Mesenchymal stem cell (in vitro differentiated cells and primary cell): ENCODE measurements around the gene SRPRB.

Experiments used
- DNase-seq: peaks from one replicate; pipeline ENCODE4 v3.0.0-alpha.2; 2013
- H2AFZ ChIP-seq: one replicate; pipeline ENCODE4 v1.6.1; 2013; ENCODE audit warnings: low read depth, mild to moderate bottlenecking, control low read depth, inconsistent platforms, low read length, moderate library complexity
- H2AK5ac ChIP-seq: 2 replicates; pipeline ENCODE4 v1.6.1; 2013; ENCODE audit warnings: low read length, moderate library complexity, mild to moderate bottlenecking, inconsistent platforms; ENCODE audit not compliant: severe bottlenecking
- H2BK120ac ChIP-seq: one replicate; pipeline ENCODE4 v1.6.1; 2013; ENCODE audit warnings: low read depth, mild to moderate bottlenecking, inconsistent platforms, low read length, moderate library complexity
- H2BK12ac ChIP-seq, 2 experiments: one replicate each; pipeline ENCODE4 v1.6.1; 2013; ENCODE audit warnings: inconsistent platforms in 2 of 2, low read length in 2 of 2, mild to moderate bottlenecking in 2 of 2, moderate library complexity in 2 of 2, control low read depth in 1 of 2
- H2BK15ac ChIP-seq: one replicate; pipeline ENCODE4 v1.6.1; 2013; ENCODE audit warnings: mild to moderate bottlenecking, low read depth, inconsistent platforms; ENCODE audit not compliant: poor library complexity, severe bottlenecking
- H2BK5ac ChIP-seq: 2 replicates; pipeline ENCODE4 v1.6.1; 2013; ENCODE audit warnings: low read depth, mild to moderate bottlenecking, low read length, control low read depth, inconsistent platforms; ENCODE audit not compliant: poor library complexity, severe bottlenecking
- H3K14ac ChIP-seq, 2 experiments: one replicate each; pipeline ENCODE4 v1.6.1; 2013; ENCODE audit warnings: inconsistent platforms in 2 of 2, low read length in 2 of 2, control low read depth in 1 of 2, mild to moderate bottlenecking in 1 of 2, moderate library complexity in 1 of 2
- H3K18ac ChIP-seq, 2 experiments: one replicate each; pipeline ENCODE4 v1.6.1; 2013; ENCODE audit warnings: inconsistent platforms in 2 of 2, low read length in 2 of 2, control low read depth in 1 of 2, low read depth in 1 of 2, mild to moderate bottlenecking in 1 of 2
- H3K23ac ChIP-seq, 2 experiments: one replicate each; pipeline ENCODE4 v1.6.1; 2013; ENCODE audit warnings: inconsistent platforms in 2 of 2, low read length in 2 of 2, mild to moderate bottlenecking in 2 of 2, moderate library complexity in 2 of 2, control low read depth in 1 of 2
- H3K27ac ChIP-seq: 2 replicates; pipeline ENCODE4 v1.5.1; 2013; ENCODE audit warnings: mild to moderate bottlenecking, moderate library complexity, low read length, control low read depth, inconsistent platforms; ENCODE audit not compliant: poor library complexity, severe bottlenecking
- H3K27me3 ChIP-seq, 2 experiments: 2 replicates each; pipeline versions ENCODE4 v1.6.1 to v1.7.0; 2013; ENCODE audit warnings: low read length in 2 of 2, mild to moderate bottlenecking in 2 of 2, moderate library complexity in 2 of 2, control low read depth in 1 of 2, inconsistent platforms in 1 of 2; ENCODE audit not compliant: control insufficient read depth in 1 of 2, insufficient read depth in 1 of 2
- H3K36me3 ChIP-seq, 2 experiments: 2 replicates each; pipeline versions ENCODE4 v1.6.1 to v1.7.0; 2013; ENCODE audit warnings: low read length in 2 of 2, control low read depth in 1 of 2, inconsistent platforms in 1 of 2, low read depth in 1 of 2, mild to moderate bottlenecking in 1 of 2; ENCODE audit not compliant: insufficient read depth in 2 of 2, control insufficient read depth in 1 of 2
- H3K4ac ChIP-seq, 2 experiments: one replicate each; pipeline ENCODE4 v1.6.1; 2013; ENCODE audit warnings: inconsistent platforms in 2 of 2, low read length in 2 of 2, mild to moderate bottlenecking in 2 of 2, moderate library complexity in 2 of 2, control low read depth in 1 of 2, low read depth in 1 of 2
- H3K4me1 ChIP-seq: 2 replicates; pipeline ENCODE4 v1.6.1; 2013; ENCODE audit warnings: low read depth, low read length, control low read depth; ENCODE audit not compliant: control insufficient read depth, insufficient read depth
- H3K4me2 ChIP-seq: 2 replicates; pipeline ENCODE4 v1.6.1; 2013; ENCODE audit warnings: low read length, mild to moderate bottlenecking, inconsistent platforms; ENCODE audit not compliant: poor library complexity, severe bottlenecking
- H3K4me3 ChIP-seq, 2 experiments: 2 replicates each; pipeline versions ENCODE4 v1.5.1 to v1.7.0; 2013; ENCODE audit warnings: low read length in 2 of 2, mild to moderate bottlenecking in 2 of 2, control low read depth in 1 of 2, low read depth in 1 of 2; ENCODE audit not compliant: insufficient read depth in 1 of 2
- H3K79me1 ChIP-seq: replicated peaks from 2 replicates; pipeline ENCODE4 v1.6.1; 2013; ENCODE audit warnings: mild to moderate bottlenecking, control low read depth, low read length, inconsistent platforms; ENCODE audit not compliant: poor library complexity, severe bottlenecking
- H3K9ac ChIP-seq: 2 replicates; pipeline ENCODE4 v1.7.0; 2013; ENCODE audit warnings: mild to moderate bottlenecking, low read length, moderate library complexity
- H3K9me3 ChIP-seq: 2 replicates; pipeline ENCODE4 v1.7.0; 2013; ENCODE audit warnings: mild to moderate bottlenecking, low read length; ENCODE audit not compliant: control insufficient read depth
- H4K8ac ChIP-seq: one replicate; pipeline ENCODE4 v1.6.1; 2013; ENCODE audit warnings: inconsistent platforms, mild to moderate bottlenecking, low read length, moderate library complexity
- H4K91ac ChIP-seq: one replicate; pipeline ENCODE4 v1.6.1; 2013; ENCODE audit warnings: mild to moderate bottlenecking, low read length, inconsistent platforms
- whole genome bisulfite sequencing: methylation state at CpG from one replicate; pipeline ENCODE4 v1.1.7; 2013; ENCODE audit warnings: mixed read lengths; 5-methylcytosine and 5-hydroxymethylcytosine counted together

Gene SRPRB

GRCh38 chr3:133838296-133838789 is 32.7 kb downstream of the SRPRB start:
- H2AFZ ChIP-seq, result no peak overlapping the region
- H3K18ac ChIP-seq, result no peak overlapping the region
- no peak overlapping the region for H3K23ac ChIP-seq
- H2AK5ac ChIP-seq, result no peak overlapping the region
- H3K9ac ChIP-seq, result no peak overlapping the region
- DNase-seq, result no peak
- H3K4me3 ChIP-seq, result no peak overlapping the region
- H2BK120ac ChIP-seq, result no peak overlapping the region
- no peaks in the 10 kb centered on the region for H3K79me1 ChIP-seq
- H3K27ac ChIP-seq, result no peak overlapping the region
- H2BK12ac ChIP-seq, result no peak overlapping the region
- H2BK15ac ChIP-seq, result no peak overlapping the region
- H3K27me3 ChIP-seq, result peaks cover 11 to 13% of the 10 kb centered on the region in 2 experiments
- no peak overlapping the region for H3K4me2 ChIP-seq
- H3K4ac ChIP-seq, result no peak overlapping the region
- no peak overlapping the region for H2BK5ac ChIP-seq
- peaks cover under 1% of the 10 kb centered on the region for H3K4me1 ChIP-seq
- no peak overlapping the region for H4K91ac ChIP-seq
- peaks cover 0 to 31% of the 10 kb centered on the region in 2 experiments for H3K36me3 ChIP-seq
- no peaks in the 10 kb centered on the region for H3K9me3 ChIP-seq
- no peak overlapping the region for H3K14ac ChIP-seq
- WGBS, result 96% methylated on average over 4 of the region's 4 CpGs
- no peak overlapping the region for H4K8ac ChIP-seq

DNA sequence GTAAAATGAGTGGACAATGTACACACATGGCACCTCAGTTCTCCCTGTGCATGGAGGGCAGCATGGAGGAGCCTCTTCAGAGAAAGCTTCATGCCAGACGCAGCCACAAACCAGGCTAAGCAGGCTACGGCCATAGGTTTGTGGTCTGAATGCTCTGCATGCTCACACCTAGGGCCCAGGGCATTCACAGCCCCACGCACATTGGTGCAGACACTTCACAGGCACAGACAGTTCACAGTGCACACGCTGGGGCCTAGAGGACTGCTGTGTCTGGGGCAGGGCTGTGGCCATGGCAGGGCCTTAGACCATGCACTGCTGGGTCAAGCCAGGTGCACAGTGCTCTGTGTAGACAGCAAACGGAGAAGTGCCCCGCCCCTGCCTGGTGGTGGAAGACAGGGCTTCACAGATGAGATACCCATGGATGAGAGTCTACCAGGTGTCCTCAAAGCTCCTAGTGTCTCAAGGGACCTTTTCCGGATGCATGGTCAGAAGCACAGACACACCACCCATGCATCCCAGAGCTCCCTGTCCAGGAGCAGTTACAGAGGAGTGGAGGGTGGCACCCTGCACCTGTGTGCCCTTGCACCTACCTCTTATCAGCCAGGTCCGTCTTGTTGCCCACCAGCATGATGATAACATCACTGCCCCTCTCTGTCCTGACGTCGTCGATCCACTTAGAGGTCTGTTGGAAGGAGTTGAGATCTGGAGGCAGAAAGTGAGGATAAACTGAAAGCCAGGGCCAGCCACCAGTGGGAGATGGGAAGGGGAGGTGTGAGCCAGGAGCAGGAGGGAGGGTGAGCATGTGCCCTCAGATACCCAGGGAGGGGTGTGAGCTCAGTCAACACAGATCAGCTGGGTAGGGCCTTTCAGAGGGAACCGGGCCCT is 33.5 kb downstream of the SRPRB start:
- no peak for DNase-seq
- H3K27me3 ChIP-seq, result peaks cover 7 to 13% of the 10 kb centered on the region in 2 experiments
- no peak overlapping the region for H3K18ac ChIP-seq
- H4K8ac ChIP-seq, result no peak overlapping the region
- H3K9ac ChIP-seq, result no peak overlapping the region
- no peak overlapping the region for H2BK120ac ChIP-seq
- peaks cover 0 to 25% of the 10 kb centered on the region in 2 experiments for H3K36me3 ChIP-seq
- no peaks in the 10 kb centered on the region for H3K9me3 ChIP-seq
- H2BK15ac ChIP-seq, result no peak overlapping the region
- 89% methylated on average over 11 of the region's 12 CpGs for WGBS
- no peak overlapping the region for H3K23ac ChIP-seq
- no peaks in the 10 kb centered on the region for H3K79me1 ChIP-seq
- no peak overlapping the region for H2AK5ac ChIP-seq
- H2BK5ac ChIP-seq, result no peak overlapping the region
- H3K27ac ChIP-seq, result no peak overlapping the region
- H2BK12ac ChIP-seq, result no peak overlapping the region
- H3K4ac ChIP-seq, result no peak overlapping the region
- no peak overlapping the region for H3K4me3 ChIP-seq
- no peak overlapping the region for H3K4me2 ChIP-seq
- no peak overlapping the region for H2AFZ ChIP-seq
- no peak overlapping the region for H3K14ac ChIP-seq
- H4K91ac ChIP-seq, result no peak overlapping the region
- peaks cover 3% of the 10 kb centered on the region for H3K4me1 ChIP-seq

GRCh38 chr3:133840055-133840737 is 34.6 kb downstream of the SRPRB start:
- no peak overlapping the region for H3K9ac ChIP-seq
- H2BK12ac ChIP-seq, result no peak overlapping the region
- no peak overlapping the region for H3K14ac ChIP-seq
- H2BK120ac ChIP-seq, result no peak overlapping the region
- H3K4me1 ChIP-seq, result peaks cover 3% of the 10 kb centered on the region
- no peak overlapping the region for H2BK15ac ChIP-seq
- H4K91ac ChIP-seq, result peak overlapping the region; percentile 27
- H3K23ac ChIP-seq, result no peak overlapping the region
- no peak overlapping the region for H2BK5ac ChIP-seq
- no peak overlapping the region for H2AFZ ChIP-seq
- no peak overlapping the region for H3K4ac ChIP-seq
- H3K36me3 ChIP-seq, result peaks cover 0 to 19% of the 10 kb centered on the region in 2 experiments
- peaks cover 7 to 13% of the 10 kb centered on the region in 2 experiments for H3K27me3 ChIP-seq
- H3K4me3 ChIP-seq, result no peak overlapping the region
- H3K4me2 ChIP-seq, result no peak overlapping the region
- no peak overlapping the region for H2AK5ac ChIP-seq
- no peak overlapping the region for H3K27ac ChIP-seq
- H3K9me3 ChIP-seq, result no peaks in the 10 kb centered on the region
- H3K18ac ChIP-seq, result no peak overlapping the region
- no peaks in the 10 kb centered on the region for H3K79me1 ChIP-seq
- no peak overlapping the region for H4K8ac ChIP-seq
- DNase-seq, result no peak
- 84% methylated on average over 9 of the region's 9 CpGs for WGBS

DNA sequence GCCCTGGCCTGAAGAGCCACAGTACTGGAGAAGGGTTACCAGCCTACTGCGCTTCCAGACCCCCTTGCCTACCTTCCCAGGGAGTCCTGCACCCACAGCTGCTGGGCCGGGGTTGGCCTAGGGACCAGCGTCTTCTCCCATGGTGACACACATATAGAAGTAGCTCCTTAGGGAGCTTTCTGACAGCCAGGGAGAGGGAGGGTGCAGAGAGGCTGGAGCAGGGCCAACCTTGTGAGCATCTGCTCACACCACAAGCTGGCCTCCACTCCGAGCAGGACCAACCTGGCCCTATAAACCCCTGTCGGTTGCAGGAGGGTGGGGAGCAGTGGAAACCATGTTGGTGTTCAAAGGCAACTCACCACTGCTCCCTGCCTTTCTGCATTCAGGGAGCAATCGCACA is 35.2 kb downstream of the SRPRB start:
- no peaks in the 10 kb centered on the region for H3K79me1 ChIP-seq
- no peak overlapping the region for H4K8ac ChIP-seq
- H3K27me3 ChIP-seq, result peaks cover 7 to 13% of the 10 kb centered on the region in 2 experiments
- no peak overlapping the region for H4K91ac ChIP-seq
- no peak for DNase-seq
- no peak overlapping the region for H3K18ac ChIP-seq
- H3K27ac ChIP-seq, result no peak overlapping the region
- H3K9me3 ChIP-seq, result no peaks in the 10 kb centered on the region
- no peak overlapping the region for H2AFZ ChIP-seq
- H3K9ac ChIP-seq, result no peak overlapping the region
- H2BK5ac ChIP-seq, result no peak overlapping the region
- no peak overlapping the region for H2BK120ac ChIP-seq
- H2BK12ac ChIP-seq, result no peak overlapping the region
- H2BK15ac ChIP-seq, result no peak overlapping the region
- no peak overlapping the region for H3K14ac ChIP-seq
- H3K4me2 ChIP-seq, result no peak overlapping the region
- H3K4me3 ChIP-seq, result no peak overlapping the region
- WGBS, result 95% methylated on average over 6 of the region's 6 CpGs
- H3K23ac ChIP-seq, result no peak overlapping the region
- H2AK5ac ChIP-seq, result no peak overlapping the region
- peaks cover 0 to 15% of the 10 kb centered on the region in 2 experiments for H3K36me3 ChIP-seq
- H3K4ac ChIP-seq, result no peak overlapping the region
- peaks cover 3% of the 10 kb centered on the region for H3K4me1 ChIP-seq
